NB4 (cell line): ENCODE data around the gene GSTO2.

Source experiments
- MYC ChIP-seq: IDR thresholded peaks from 2 replicates; pipeline ENCODE4 v1.6.1; 2011; ENCODE audit warnings: low read depth, low read length
- POLR2A ChIP-seq: IDR thresholded peaks from 2 replicates; pipeline ENCODE4 v1.6.1; 2011; ENCODE audit warnings: mild to moderate bottlenecking; ENCODE audit not compliant: insufficient read length; ENCODE audit errors: extremely low read depth
- TF ChIP-seq, protein P1 (sequence below): IDR thresholded peaks from one replicate; pipeline ENCODE4 v1.5.1; 2012; ENCODE audit warnings: low read depth, low read length

DNA sequence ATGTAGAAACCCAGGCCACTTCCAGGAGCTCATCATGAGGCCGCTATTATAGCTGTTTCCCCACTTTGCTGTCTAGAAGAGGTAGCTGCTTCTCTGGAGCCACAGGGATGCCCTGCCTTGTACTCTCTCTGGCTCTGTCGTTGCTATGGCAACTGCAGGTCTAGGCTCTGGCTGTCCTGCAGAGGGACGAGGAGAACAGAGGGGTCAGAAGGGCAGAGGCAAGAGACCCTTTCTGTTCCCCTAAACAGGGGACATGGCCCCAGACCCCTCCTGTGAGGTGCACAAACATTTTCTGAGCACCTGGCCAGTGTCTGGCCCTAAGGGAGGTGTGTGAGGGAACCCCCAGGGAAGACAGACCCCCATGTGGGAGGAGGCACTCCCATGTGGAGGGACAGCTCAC, 37.9 kb downstream of the GSTO2 start:
- TF ChIP-seq, protein P1, sequence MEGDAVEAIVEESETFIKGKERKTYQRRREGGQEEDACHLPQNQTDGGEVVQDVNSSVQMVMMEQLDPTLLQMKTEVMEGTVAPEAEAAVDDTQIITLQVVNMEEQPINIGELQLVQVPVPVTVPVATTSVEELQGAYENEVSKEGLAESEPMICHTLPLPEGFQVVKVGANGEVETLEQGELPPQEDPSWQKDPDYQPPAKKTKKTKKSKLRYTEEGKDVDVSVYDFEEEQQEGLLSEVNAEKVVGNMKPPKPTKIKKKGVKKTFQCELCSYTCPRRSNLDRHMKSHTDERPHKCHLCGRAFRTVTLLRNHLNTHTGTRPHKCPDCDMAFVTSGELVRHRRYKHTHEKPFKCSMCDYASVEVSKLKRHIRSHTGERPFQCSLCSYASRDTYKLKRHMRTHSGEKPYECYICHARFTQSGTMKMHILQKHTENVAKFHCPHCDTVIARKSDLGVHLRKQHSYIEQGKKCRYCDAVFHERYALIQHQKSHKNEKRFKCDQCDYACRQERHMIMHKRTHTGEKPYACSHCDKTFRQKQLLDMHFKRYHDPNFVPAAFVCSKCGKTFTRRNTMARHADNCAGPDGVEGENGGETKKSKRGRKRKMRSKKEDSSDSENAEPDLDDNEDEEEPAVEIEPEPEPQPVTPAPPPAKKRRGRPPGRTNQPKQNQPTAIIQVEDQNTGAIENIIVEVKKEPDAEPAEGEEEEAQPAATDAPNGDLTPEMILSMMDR = no peak
- no peak for TF ChIP-seq POLR2A
- TF ChIP-seq MYC = no peak
